ENCODE measurements around the gene MSH5. TPM values are rescaled to one million over a fixed set of nuclear protein-coding genes. Genes with fewer than 3 reads are reported as not detected.

MSH5 gene
- total and polyA plus RNA-seq, 2 donors (not counting 1 experiment from before 2014, with no cell fraction given), result 4.3 to 6.0 TPM

- Histone ChIP-seq H3K27me3 (ENCODE audit: control insufficient read depth, insufficient read depth, low read length) (no peaks in the 10 kb centered on the region), H3K4me2 (ENCODE audit: extremely low read depth, insufficient read depth, low read length) (peak overlapping the region; percentile 55), H4K20me1 (ENCODE audit: control insufficient read depth, extremely low read depth, insufficient read depth, low read length) (no peaks in the 10 kb centered on the region), H3K9ac (ENCODE audit: insufficient read depth, low read length) (no peak overlapping the region), H3K36me3 (ENCODE audit: control insufficient read depth, insufficient read depth, low read length) (peaks cover 7% of the 10 kb centered on the region), H3K79me2 (ENCODE audit: control insufficient read depth, insufficient read depth, low read length) (peaks cover 44% of the 10 kb centered on the region), H3K9me3 (ENCODE audit: control insufficient read depth, insufficient read depth, low read depth, low read length) (no peaks in the 10 kb centered on the region), H3K4me3 (replicated peaks in 1 of 4; ENCODE audit: control extremely low read depth in 1 of 4, insufficient read depth in 1 of 4, low read depth in 3 of 4, low read length in 4 of 4) (peak overlapping the region in 2 of 4 experiments; percentile 17 to 19), H3K4me1 (ENCODE audit: control insufficient read depth, extremely low read depth, insufficient read depth, low read length) (peaks cover 31% of the 10 kb centered on the region), H3K27ac (ENCODE audit: insufficient read depth, low read length) (peak overlapping the region; percentile 79), H2AFZ (ENCODE audit: low read length) (peak overlapping the region; percentile 42)
- peak; percentile 84 to 87 for DNase-seq (ENCODE audit: low read depth in 2 of 2)
- TF ChIP-seq CTCF (conservative IDR thresholded peaks at IDR 0.05 in 1 of 2, IDR thresholded peaks at IDR 0.05 in 1 of 2; ENCODE audit: low read depth in 1 of 2, low read length in 2 of 2), result peak; percentile 24 to 34
- TF ChIP-seq EZH2 (IDR thresholded peaks at IDR 0.05; ENCODE audit: low read length, missing control alignments), result no peak
Measured at GRCh38 chr6:31737991-31738979, 1.5 kb upstream of the MSH5 start.

GRCh38 chr6:31740397-31741223 lies 805 bp downstream of the MSH5 start:
- H3K79me2 ChIP-seq (ENCODE audit: control insufficient read depth, insufficient read depth, low read length), result peaks cover 21% of the 10 kb centered on the region
- H2AFZ ChIP-seq (ENCODE audit: low read length), result peak overlapping the region; percentile 81
- H3K4me3 ChIP-seq (replicated peaks in 1 of 4; ENCODE audit: control extremely low read depth in 1 of 4, insufficient read depth in 1 of 4, low read depth in 3 of 4, low read length in 4 of 4), result peak overlapping the region; percentile 79 to 91 (median 87)
- peak overlapping the region; percentile 79 for H3K27ac ChIP-seq (ENCODE audit: insufficient read depth, low read length)
- peaks cover 22% of the 10 kb centered on the region for H3K4me1 ChIP-seq (ENCODE audit: control insufficient read depth, extremely low read depth, insufficient read depth, low read length)
- peak overlapping the region; percentile 86 for H3K4me2 ChIP-seq (ENCODE audit: extremely low read depth, insufficient read depth, low read length)
- peak overlapping the region; percentile 73 for H3K9ac ChIP-seq (ENCODE audit: insufficient read depth, low read length)
- no peak for DNase-seq (ENCODE audit: low read depth in 2 of 2)
- no peaks in the 10 kb centered on the region for H4K20me1 ChIP-seq (ENCODE audit: control insufficient read depth, extremely low read depth, insufficient read depth, low read length)
- H3K27me3 ChIP-seq (ENCODE audit: control insufficient read depth, insufficient read depth, low read length), result no peaks in the 10 kb centered on the region
- no peaks in the 10 kb centered on the region for H3K9me3 ChIP-seq (ENCODE audit: control insufficient read depth, insufficient read depth, low read depth, low read length)
- peaks cover 2% of the 10 kb centered on the region for H3K36me3 ChIP-seq (ENCODE audit: control insufficient read depth, insufficient read depth, low read length)
- no peak for TF ChIP-seq EZH2 (IDR thresholded peaks at IDR 0.05; ENCODE audit: low read length, missing control alignments)
- no peak for TF ChIP-seq CTCF (conservative IDR thresholded peaks at IDR 0.05 in 1 of 2, IDR thresholded peaks at IDR 0.05 in 1 of 2; ENCODE audit: low read depth in 1 of 2, low read length in 2 of 2)

- H3K4me3 ChIP-seq (replicated peaks in 1 of 4; ENCODE audit: control extremely low read depth in 1 of 4, insufficient read depth in 1 of 4, low read depth in 3 of 4, low read length in 4 of 4), result no peak overlapping the region
Measured at GRCh38 chr6:31741815-31742214, 2.0 kb downstream of the MSH5 start.

More at GRCh38 chr6:31741815-31742214, 2.0 kb downstream of the MSH5 start:
- no peak for DNase-seq (ENCODE audit: low read depth in 2 of 2)
- Histone ChIP-seq H4K20me1 (ENCODE audit: control insufficient read depth, extremely low read depth, insufficient read depth, low read length) (no peaks in the 10 kb centered on the region), H3K36me3 (ENCODE audit: control insufficient read depth, insufficient read depth, low read length) (peaks cover 2% of the 10 kb centered on the region), H3K4me1 (ENCODE audit: control insufficient read depth, extremely low read depth, insufficient read depth, low read length) (peaks cover 20% of the 10 kb centered on the region), H3K27ac (ENCODE audit: insufficient read depth, low read length) (no peak overlapping the region), H3K79me2 (ENCODE audit: control insufficient read depth, insufficient read depth, low read length) (peaks cover 9% of the 10 kb centered on the region), H3K9me3 (ENCODE audit: control insufficient read depth, insufficient read depth, low read depth, low read length) (no peaks in the 10 kb centered on the region), H3K27me3 (ENCODE audit: control insufficient read depth, insufficient read depth, low read length) (no peaks in the 10 kb centered on the region), H3K4me2 (ENCODE audit: extremely low read depth, insufficient read depth, low read length) (no peak overlapping the region), H2AFZ (ENCODE audit: low read length) (no peak overlapping the region), H3K9ac (ENCODE audit: insufficient read depth, low read length) (no peak overlapping the region)
- TF ChIP-seq CTCF (conservative IDR thresholded peaks at IDR 0.05 in 1 of 2, IDR thresholded peaks at IDR 0.05 in 1 of 2; ENCODE audit: low read depth in 1 of 2, low read length in 2 of 2) (no peak), EZH2 (IDR thresholded peaks at IDR 0.05; ENCODE audit: low read length, missing control alignments) (no peak)

All from fibroblast of lung (primary cell).